Measurements from ENCODE around the gene SLC25A26. TPM values are rescaled to one million over a fixed set of nuclear protein-coding genes. Genes with fewer than 3 reads are reported as not detected.

SLC25A26 gene
- total RNA-seq, 1 experiment from 2014 or later = 23.8 TPM

DNA sequence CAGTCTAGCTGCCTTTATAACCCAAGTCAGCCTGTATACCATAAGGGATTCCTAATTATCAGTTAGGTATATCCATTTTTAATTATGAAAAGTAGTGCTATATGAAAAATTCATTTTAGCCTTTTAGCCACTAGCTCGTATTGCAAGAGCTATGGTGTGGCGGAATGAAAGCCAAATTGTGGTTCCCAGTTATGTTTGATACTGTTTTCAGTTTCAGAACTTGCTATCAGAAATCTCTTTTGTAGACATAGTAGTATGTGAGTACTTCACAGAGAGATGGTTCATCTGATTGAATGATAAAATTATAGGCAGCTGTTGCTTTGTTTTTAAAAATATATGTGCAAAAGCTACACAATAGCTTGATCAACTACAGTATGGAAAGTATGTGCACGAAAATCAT is 134.6 kb downstream of the SLC25A26 start:
- Histone ChIP-seq H2AFZ (ENCODE audit: low read depth, low read length, poor library complexity, severe bottlenecking) (no peak overlapping the region), H3K36me3 (ENCODE audit: control insufficient read depth in 1 of 2, insufficient read depth in 2 of 2, low read length in 2 of 2) (no peaks in the 10 kb centered on the region), H3K79me2 (ENCODE audit: insufficient read depth, low read length) (no peaks in the 10 kb centered on the region), H3K4me1 (ENCODE audit: control insufficient read depth in 1 of 2, insufficient read depth in 2 of 2, low read length in 2 of 2) (no peaks in the 10 kb centered on the region), H3K9ac (ENCODE audit: low read length) (no peak overlapping the region), H3K4me2 (ENCODE audit: low read length) (no peak overlapping the region), H3K9me2 (ENCODE audit: insufficient read depth) (no peaks in the 10 kb centered on the region), H3K27me3 (ENCODE audit: insufficient read depth, low read length) (no peaks in the 10 kb centered on the region), H3K9me3 (ENCODE audit: control insufficient read depth in 1 of 2, insufficient read depth in 1 of 2, low read depth in 1 of 2, low read length in 2 of 2) (no peaks in the 10 kb centered on the region), H3K27ac (ENCODE audit: low read depth, low read length) (no peak overlapping the region), H3K4me3 (replicated peaks in 1 of 2; ENCODE audit: low read depth in 1 of 2, low read length in 2 of 2) (no peak overlapping the region), H4K20me1 (ENCODE audit: insufficient read depth) (no peaks in the 10 kb centered on the region)
- ChIA-PET CTCF (no interaction called here), RAD21 (ENCODE audit: low non-redundant PET in 1 of 2, low total read pairs in 2 of 2, uncharacterized antibody in 2 of 2, unreplicated experiment in 2 of 2) (no interaction called here), POLR2A (no interaction called here)
- intact Hi-C loops (cut with micrococcal nuclease) = no loop called here
- no peak for ATAC-seq
- no peak for TF ChIP-seq EGR1 (IDR thresholded peaks at IDR 0.05; ENCODE audit: low read depth)
- no peak for TF ChIP-seq YY1 (IDR thresholded peaks at IDR 0.05; ENCODE audit: extremely low read depth, insufficient replicate concordance, low read depth, low read length)
- TF ChIP-seq, protein P1, sequence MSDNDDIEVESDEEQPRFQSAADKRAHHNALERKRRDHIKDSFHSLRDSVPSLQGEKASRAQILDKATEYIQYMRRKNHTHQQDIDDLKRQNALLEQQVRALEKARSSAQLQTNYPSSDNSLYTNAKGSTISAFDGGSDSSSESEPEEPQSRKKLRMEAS (IDR thresholded peaks at IDR 0.05) = no peak
- TF ChIP-seq, protein P2, sequence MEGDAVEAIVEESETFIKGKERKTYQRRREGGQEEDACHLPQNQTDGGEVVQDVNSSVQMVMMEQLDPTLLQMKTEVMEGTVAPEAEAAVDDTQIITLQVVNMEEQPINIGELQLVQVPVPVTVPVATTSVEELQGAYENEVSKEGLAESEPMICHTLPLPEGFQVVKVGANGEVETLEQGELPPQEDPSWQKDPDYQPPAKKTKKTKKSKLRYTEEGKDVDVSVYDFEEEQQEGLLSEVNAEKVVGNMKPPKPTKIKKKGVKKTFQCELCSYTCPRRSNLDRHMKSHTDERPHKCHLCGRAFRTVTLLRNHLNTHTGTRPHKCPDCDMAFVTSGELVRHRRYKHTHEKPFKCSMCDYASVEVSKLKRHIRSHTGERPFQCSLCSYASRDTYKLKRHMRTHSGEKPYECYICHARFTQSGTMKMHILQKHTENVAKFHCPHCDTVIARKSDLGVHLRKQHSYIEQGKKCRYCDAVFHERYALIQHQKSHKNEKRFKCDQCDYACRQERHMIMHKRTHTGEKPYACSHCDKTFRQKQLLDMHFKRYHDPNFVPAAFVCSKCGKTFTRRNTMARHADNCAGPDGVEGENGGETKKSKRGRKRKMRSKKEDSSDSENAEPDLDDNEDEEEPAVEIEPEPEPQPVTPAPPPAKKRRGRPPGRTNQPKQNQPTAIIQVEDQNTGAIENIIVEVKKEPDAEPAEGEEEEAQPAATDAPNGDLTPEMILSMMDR (IDR thresholded peaks at IDR 0.05 in 2 of 3, conservative IDR thresholded peaks at IDR 0.05 in 1 of 3; ENCODE audit: borderline replicate concordance in 1 of 3, insufficient read depth in 1 of 3, low read depth in 2 of 3, low read length in 2 of 3) = no peak
- no peak for TF ChIP-seq ZBTB33 (IDR thresholded peaks at IDR 0.05; ENCODE audit: extremely low read depth, insufficient replicate concordance, low read length)
- TF ChIP-seq FOSL1 (IDR thresholded peaks at IDR 0.05; ENCODE audit: low read depth) = no peak
- no peak for TF ChIP-seq JUND (IDR thresholded peaks at IDR 0.05)
- TF ChIP-seq SRF (IDR thresholded peaks at IDR 0.05; ENCODE audit: low read depth) = no peak
- no peak for TF ChIP-seq SIN3A (IDR thresholded peaks at IDR 0.05; ENCODE audit: low read depth)
- no peak for TF ChIP-seq POLR2A (IDR thresholded peaks at IDR 0.05; ENCODE audit: borderline replicate concordance, extremely low read depth, insufficient read depth, insufficient read length)
- no peak for TF ChIP-seq ZNF274 (IDR thresholded peaks at IDR 0.05; ENCODE audit: low read depth, low read length)
- TF ChIP-seq CBX3 (IDR thresholded peaks at IDR 0.05; ENCODE audit: low read depth) = no peak
- TF ChIP-seq REST (IDR thresholded peaks at IDR 0.05; ENCODE audit: low read depth) = no peak
- no peak for TF ChIP-seq EZH2phosphoT487 (IDR thresholded peaks at IDR 0.05; ENCODE audit: borderline replicate concordance)
- no peak for TF ChIP-seq ZFX (IDR thresholded peaks at IDR 0.05)
- no peak for TF ChIP-seq ELF1 (IDR thresholded peaks at IDR 0.05; ENCODE audit: borderline replicate concordance, low read depth)
- TF ChIP-seq RAD21 (IDR thresholded peaks at IDR 0.05; ENCODE audit: low read depth) = no peak
- no peak for TF ChIP-seq SP1 (IDR thresholded peaks at IDR 0.05; ENCODE audit: low read depth)
- no peak for TF ChIP-seq CEBPB (IDR thresholded peaks at IDR 0.05; ENCODE audit: low read depth)
- TF ChIP-seq TCF7L2 (IDR thresholded peaks at IDR 0.05; ENCODE audit: borderline replicate concordance, extremely low read depth, insufficient read depth, insufficient read length) = no peak
- no peak for DNase-seq (ENCODE audit: low read depth, low spot score)
- no TSS peak for BruUV-seq (replicated peaks)

Measured in HCT116 (cell line).